Measurements from ENCODE around the gene RPS19BP1.

Gene RPS19BP1

DNA sequence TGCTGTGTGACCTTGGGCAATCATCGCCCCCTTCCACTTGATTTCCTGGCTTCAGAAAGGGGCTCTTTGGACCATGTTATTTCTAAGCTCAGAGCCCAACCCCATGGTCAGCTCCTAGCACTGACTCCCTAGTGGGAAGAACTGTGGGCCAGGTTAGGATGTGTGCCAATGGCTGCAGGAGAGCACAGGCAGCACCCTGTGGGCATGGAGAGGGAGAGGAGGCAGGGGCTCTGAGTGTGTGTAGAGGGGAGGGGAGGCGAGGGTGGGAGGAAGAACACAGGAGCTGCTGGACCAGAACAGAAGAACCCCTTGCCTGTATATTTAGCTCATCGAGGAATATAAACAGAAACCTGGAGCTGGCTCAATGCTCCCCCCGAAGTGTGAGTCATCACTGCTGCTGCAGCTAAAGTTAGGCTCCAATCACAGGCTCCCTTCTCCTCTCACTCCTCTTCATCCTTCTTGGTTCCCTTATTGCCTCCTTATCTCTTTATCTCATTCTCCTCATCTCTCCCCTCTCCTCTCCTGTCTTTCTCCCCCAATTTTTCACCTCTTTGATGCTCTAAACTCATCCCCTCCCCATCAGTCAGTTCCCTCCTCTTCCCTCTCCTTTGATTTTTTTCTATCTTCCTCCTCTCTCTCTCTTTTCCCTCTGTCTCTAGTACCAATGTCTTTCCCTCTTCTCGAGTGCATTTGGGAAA lies 14.5 kb upstream of the RPS19BP1 start:
- no peaks in the 10 kb centered on the region for H3K36me3 ChIP-seq (ENCODE audit: insufficient read depth, low read length)
- no peaks in the 10 kb centered on the region for H3K9me3 ChIP-seq (ENCODE audit: control insufficient read depth, insufficient read depth, low read length)
- no peaks in the 10 kb centered on the region for H3K4me1 ChIP-seq (ENCODE audit: insufficient read depth, low read length)
- H3K9ac ChIP-seq (ENCODE audit: low read depth, low read length): no peak overlapping the region

DNA sequence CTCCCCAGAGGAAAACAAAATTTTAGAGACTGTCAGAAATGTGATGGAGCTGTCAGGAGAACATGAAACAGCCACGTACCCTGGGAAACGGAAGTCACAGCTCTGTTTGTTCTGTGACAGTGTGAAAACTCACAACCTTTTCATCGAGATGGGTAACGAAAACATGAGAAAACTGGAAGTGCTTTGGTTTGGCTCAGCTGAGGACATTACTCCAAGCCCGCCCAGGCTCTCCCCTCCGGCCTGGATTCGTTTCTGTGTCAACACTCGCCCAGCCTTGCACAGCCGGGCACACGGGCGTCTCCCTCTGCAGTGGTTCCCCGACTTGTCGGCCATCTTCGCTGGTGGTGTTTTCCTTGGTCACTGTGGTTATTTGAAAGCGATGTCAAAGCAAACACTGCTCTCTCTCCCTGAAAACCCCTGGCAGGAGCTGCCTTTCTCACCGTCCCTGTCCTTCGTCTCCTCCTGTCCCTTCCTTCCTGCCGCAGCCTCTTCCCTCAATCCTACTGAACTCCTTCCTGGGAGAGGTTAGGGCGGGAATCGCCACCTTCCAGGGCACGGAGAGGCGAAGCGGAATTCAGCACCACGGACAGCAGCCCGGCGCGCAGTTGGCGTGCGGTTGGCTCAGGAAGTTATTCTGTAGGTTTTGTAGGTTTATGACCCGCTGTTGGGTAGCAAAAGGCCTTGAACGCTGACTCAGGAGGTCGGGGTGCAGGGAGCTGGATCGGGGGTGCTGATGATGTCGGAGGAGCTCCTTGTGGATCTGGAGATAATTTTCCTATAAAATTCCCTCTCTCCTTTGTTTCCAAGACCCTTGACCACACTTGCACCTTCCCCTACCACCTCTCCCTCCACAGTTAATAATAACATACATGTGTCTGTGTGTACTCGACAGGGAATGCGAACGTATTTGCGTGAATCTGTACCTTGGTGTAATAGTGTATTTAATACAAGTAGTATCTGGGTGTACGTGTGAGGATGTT lies 13.1 kb upstream of the RPS19BP1 start:
- no peaks in the 10 kb centered on the region for H3K9me3 ChIP-seq (ENCODE audit: control insufficient read depth, insufficient read depth, low read length)
- H3K36me3 ChIP-seq (ENCODE audit: insufficient read depth, low read length): no peaks in the 10 kb centered on the region
- H3K9ac ChIP-seq (ENCODE audit: low read depth, low read length): no peak overlapping the region
- no peaks in the 10 kb centered on the region for H3K4me1 ChIP-seq (ENCODE audit: insufficient read depth, low read length)

DNA sequence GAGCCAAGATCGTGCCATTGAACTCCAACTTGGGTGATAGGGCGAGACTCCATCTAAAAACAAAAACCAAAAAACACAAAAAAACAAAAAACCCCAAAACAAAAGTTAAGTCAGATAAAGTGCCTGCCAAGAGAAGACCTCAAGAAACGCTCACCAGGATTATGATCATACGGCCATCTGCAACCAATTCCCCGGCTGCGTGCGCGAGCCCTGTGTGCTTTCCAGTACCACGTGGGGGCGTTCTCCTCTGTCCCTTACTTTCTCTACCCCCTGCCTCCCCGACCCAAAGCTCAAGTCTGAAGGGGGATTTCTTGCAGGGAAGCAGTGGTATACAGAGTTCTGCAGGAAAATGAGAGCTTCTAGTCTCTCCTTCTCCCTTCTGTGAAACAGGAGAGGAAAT lies 10.5 kb upstream of the RPS19BP1 start:
- Histone ChIP-seq H3K9me3 (ENCODE audit: control insufficient read depth, insufficient read depth, low read length) (no peaks in the 10 kb centered on the region), H3K9ac (ENCODE audit: low read depth, low read length) (no peak overlapping the region), H3K4me1 (ENCODE audit: insufficient read depth, low read length) (no peaks in the 10 kb centered on the region), H3K36me3 (ENCODE audit: insufficient read depth, low read length) (no peaks in the 10 kb centered on the region)

DNA sequence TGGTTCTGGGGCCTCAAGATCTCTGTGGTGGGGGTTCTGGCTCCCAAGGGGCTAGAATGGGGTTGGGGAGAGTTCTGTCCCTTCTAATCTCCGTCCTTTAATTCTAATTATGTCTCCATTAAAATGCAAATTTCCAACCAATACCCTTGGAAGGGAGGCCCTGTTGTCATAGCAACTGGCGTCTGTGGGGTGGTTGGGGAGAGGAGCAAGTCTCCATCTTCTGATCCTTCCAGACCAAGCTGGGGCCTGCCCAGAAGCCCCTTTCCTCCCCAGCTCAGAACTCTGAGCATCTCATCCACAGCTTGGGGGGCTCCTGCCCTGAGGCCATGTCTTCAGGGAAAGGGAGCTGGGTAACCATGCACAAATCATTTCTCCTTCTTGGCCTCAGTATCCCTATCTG lies 5.4 kb upstream of the RPS19BP1 start:
- H3K9me3 ChIP-seq (ENCODE audit: control insufficient read depth, insufficient read depth, low read length): no peaks in the 10 kb centered on the region
- no peaks in the 10 kb centered on the region for H3K36me3 ChIP-seq (ENCODE audit: insufficient read depth, low read length)
- peaks cover 3% of the 10 kb centered on the region; the same call in 1 of the 2 replicates for H3K4me1 ChIP-seq (ENCODE audit: insufficient read depth, low read length)
- H3K9ac ChIP-seq (ENCODE audit: low read depth, low read length): no peak overlapping the region

DNA sequence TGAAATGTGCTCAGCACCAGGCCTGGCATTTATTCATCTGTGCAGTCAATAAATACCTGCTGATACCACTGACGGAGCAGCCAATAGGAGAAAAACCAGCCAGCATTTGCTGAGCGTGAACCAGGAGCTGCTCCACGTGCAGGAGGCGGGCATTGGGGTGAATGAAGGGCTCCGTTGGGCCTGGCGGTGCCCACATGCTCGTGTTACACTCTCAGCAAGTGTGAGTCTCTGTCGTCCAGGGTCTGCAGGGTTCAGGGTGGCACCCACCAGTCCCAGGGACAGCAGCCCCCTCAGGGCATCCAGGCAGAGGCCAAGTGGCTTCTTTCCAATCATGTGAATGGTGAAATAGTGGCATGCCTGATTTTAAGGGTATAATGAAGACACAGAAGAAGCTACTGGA lies 4.2 kb upstream of the RPS19BP1 start:
- Histone ChIP-seq H3K36me3 (ENCODE audit: insufficient read depth, low read length) (no peaks in the 10 kb centered on the region), H3K9me3 (ENCODE audit: control insufficient read depth, insufficient read depth, low read length) (no peaks in the 10 kb centered on the region), H3K9ac (ENCODE audit: low read depth, low read length) (no peak overlapping the region), H3K4me1 (ENCODE audit: insufficient read depth, low read length) (peaks cover 3% of the 10 kb centered on the region; the same call in 1 of the 2 replicates)

DNA sequence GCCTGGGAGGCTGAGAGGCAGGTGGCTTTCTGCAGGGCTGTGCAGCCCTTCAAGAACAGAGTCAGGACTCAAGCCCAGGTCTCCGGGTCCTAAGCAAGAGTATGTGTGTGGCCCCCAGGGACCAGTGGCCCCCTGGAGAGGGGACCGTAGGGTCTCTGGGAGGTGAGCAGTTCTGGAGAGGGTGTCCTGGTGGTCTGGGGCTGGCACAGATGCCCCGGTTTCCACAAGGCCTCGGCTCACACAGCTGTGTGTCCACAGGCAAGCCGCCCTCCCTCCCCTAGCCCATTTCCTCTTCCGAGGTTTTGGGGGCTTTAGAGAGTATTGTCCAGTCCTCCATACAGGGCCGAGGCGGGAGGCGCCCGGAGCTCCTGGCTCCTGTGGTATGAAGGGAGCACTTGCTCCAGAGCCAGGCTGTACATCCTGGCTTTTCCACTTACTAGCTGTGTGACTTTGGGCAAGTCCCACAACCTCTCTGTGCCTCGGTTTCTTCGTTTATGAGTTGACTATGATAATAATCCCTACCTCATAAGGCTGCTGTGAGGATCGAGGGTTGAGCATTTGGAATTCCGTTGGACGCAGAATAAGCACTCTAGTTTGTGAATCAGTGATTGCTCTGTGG lies 3.4 kb upstream of the RPS19BP1 start:
- Histone ChIP-seq H3K9ac (ENCODE audit: low read depth, low read length) (no peak overlapping the region), H3K36me3 (ENCODE audit: insufficient read depth, low read length) (no peaks in the 10 kb centered on the region), H3K9me3 (ENCODE audit: control insufficient read depth, insufficient read depth, low read length) (no peaks in the 10 kb centered on the region), H3K4me1 (ENCODE audit: insufficient read depth, low read length) (peaks cover 9% of the 10 kb centered on the region; the same call in 1 of the 2 replicates)

DNA sequence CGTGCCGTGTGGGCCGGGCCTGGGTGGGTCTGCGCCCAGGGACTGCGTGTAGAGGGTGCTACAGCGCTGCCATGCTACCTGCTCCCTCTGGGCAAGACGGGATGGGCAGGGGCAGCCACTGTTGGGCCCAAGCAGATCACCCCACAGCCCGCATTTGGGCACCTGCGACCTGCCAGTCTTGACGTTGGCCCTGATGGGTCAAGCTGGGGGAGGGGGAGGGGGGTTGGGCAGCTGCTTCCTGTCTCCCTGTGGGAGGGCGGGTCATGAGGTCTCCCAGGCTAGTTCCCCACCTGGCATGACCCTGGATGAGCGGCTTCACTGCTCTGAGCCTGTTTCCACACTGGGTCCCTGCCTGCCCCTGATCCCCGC lies 2.8 kb upstream of the RPS19BP1 start:
- H3K36me3 ChIP-seq (ENCODE audit: insufficient read depth, low read length): no peaks in the 10 kb centered on the region
- peaks cover 11% of the 10 kb centered on the region; the same call in 1 of the 2 replicates for H3K4me1 ChIP-seq (ENCODE audit: insufficient read depth, low read length)
- H3K9ac ChIP-seq (ENCODE audit: low read depth, low read length): peak overlapping the region; percentile 2; the same call in 1 of the 2 replicates
- no peaks in the 10 kb centered on the region for H3K9me3 ChIP-seq (ENCODE audit: control insufficient read depth, insufficient read depth, low read length)

DNA sequence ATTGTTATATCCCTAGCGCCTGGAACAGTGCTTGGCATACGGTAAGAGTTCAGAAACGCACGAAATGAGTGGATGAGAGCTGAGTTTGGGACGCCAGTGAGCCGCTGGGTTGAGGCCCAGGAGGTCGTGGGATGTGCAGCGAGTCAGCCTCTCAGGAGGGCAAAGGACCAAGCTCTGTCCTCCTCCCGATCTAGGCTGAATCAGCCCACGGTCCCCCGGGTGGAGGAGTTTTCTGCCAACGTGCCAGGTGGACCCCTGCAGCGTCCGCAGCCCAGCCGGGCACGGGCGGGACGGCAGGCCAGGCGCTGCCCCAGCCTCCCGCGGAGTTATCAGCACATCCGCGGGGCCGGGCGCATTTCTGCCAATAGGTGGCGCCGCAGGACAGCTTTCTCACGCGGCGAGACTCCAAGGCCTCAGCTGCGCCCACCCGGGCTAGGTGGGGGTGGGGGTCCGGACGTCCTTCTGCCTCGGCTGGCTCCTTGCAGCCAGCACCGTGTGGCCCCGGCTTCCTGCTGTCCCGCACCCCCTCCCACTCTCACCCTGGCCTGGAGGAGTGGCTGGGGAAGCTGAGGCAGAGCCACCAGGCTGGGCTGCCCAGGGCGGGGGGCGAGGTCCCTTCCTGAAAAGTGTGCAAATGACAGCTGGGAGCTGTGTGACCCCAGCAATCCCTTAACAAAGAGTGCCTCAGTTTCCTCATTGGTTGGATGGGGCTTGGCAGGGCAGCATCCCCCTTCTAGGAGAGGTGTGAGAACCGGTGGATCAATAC lies 2.2 kb upstream of the RPS19BP1 start:
- no peaks in the 10 kb centered on the region for H3K9me3 ChIP-seq (ENCODE audit: control insufficient read depth, insufficient read depth, low read length)
- H3K4me1 ChIP-seq (ENCODE audit: insufficient read depth, low read length): peaks cover 11% of the 10 kb centered on the region; the same call in 1 of the 2 replicates
- H3K36me3 ChIP-seq (ENCODE audit: insufficient read depth, low read length): no peaks in the 10 kb centered on the region
- H3K9ac ChIP-seq (ENCODE audit: low read depth, low read length): peak overlapping the region; percentile 2; the same call in 1 of the 2 replicates

DNA sequence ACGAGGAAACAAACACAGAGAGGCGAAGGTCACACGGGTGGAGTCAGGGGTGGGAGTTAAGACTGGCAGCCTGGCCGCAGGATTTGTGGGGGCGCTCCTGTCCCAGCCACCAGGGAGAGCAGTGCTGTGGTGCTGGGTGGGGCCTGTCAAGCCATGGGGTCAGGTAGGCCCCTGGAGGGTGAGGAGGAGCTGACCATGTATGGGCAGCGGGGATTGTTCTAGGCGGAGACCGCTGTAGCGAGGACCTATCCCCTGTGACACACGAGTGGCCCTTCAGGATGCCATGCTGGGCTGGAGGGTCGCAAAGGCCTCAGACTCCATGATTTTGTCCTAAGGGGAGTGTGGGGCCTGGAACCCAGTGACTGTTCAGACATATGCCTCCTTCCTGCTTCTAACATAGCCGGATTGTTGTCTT lies 1.6 kb upstream of the RPS19BP1 start:
- Histone ChIP-seq H3K36me3 (ENCODE audit: insufficient read depth, low read length) (no peaks in the 10 kb centered on the region), H3K9me3 (ENCODE audit: control insufficient read depth, insufficient read depth, low read length) (no peaks in the 10 kb centered on the region), H3K4me1 (ENCODE audit: insufficient read depth, low read length) (peaks cover 14% of the 10 kb centered on the region; the same call in 1 of the 2 replicates), H3K9ac (ENCODE audit: low read depth, low read length) (no peak overlapping the region)

DNA sequence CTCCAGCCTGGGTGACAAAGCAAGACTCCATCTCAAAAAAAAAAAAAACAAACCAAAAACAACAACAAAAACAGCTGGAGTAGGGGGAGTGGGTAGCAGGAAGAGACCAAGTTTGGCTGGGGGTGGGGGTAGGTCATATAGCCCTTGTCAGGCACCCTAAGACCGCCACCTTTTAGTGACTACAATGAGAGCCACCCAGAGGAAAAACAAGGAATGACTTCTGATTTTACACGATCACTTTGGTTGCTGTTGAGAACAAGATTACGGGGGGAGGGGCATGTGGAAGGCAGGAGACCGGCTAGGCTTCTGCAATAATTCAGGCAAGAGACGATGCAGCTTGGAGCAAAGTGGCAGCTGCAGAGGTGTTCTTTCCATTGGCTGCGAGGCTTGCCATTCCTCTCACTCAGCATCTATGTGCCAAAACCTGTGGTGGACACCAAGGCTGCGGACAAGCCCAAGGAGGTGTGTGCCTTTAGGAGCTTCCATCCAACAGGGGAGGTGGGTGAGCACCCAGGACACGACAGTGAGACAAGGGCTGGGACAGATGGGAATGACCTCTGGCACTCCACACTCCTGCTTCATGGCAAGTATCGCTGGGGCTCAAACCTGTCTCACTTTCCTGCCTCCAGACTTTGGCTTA lies 1.7 kb downstream of the RPS19BP1 start:
- H3K9me3 ChIP-seq (ENCODE audit: control insufficient read depth, insufficient read depth, low read length): no peaks in the 10 kb centered on the region
- peaks cover 26% of the 10 kb centered on the region; the same call in 1 of the 2 replicates for H3K4me1 ChIP-seq (ENCODE audit: insufficient read depth, low read length)
- H3K9ac ChIP-seq (ENCODE audit: low read depth, low read length): no peak overlapping the region
- H3K36me3 ChIP-seq (ENCODE audit: insufficient read depth, low read length): no peaks in the 10 kb centered on the region

DNA sequence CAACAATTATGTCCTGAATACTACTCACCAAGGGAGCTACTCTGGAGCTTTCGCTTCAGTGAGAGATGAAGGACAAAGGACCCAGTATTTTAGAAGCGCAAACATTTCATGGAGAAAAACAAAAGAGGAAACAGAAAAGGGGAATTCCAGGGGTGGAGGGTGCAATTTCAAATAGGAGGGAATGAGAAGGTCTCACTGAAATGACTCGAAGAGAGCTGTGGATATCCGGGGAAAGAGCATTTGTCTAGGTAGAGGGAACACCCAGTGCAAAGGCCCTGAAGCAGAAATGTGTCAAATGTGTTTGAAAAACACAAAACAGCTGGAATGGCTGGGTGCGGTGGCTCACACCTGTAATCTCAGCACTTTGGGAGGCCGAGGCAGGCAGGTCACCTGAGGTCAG lies 2.4 kb downstream of the RPS19BP1 start:
- H3K9me3 ChIP-seq (ENCODE audit: control insufficient read depth, insufficient read depth, low read length): no peaks in the 10 kb centered on the region
- H3K36me3 ChIP-seq (ENCODE audit: insufficient read depth, low read length): no peaks in the 10 kb centered on the region
- no peak overlapping the region for H3K9ac ChIP-seq (ENCODE audit: low read depth, low read length)
- H3K4me1 ChIP-seq (ENCODE audit: insufficient read depth, low read length): peaks cover 26% of the 10 kb centered on the region; the same call in 1 of the 2 replicates

DNA sequence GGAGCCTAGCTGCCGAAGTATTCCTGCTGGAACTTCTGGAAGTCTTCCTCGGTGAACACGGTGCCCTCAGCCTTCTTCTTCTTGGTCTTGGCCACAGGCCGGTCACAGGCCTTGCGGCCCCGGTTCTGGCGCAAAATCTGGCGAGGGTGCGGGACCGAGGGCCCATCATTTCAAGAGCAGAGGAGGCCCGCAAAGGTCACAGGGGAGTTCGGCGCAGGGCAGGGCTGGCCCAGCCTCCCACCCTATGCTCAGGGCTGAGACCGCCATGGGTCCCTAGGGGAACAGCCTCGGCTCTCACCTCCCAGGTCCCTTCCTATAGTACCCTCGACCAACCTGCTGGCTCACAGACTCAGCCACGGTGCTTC lies 3.1 kb downstream of the RPS19BP1 start:
- Histone ChIP-seq H3K4me1 (ENCODE audit: insufficient read depth, low read length) (peaks cover 26% of the 10 kb centered on the region; the same call in 1 of the 2 replicates), H3K9ac (ENCODE audit: low read depth, low read length) (no peak overlapping the region), H3K36me3 (ENCODE audit: insufficient read depth, low read length) (no peaks in the 10 kb centered on the region), H3K9me3 (ENCODE audit: control insufficient read depth, insufficient read depth, low read length) (no peaks in the 10 kb centered on the region)

DNA sequence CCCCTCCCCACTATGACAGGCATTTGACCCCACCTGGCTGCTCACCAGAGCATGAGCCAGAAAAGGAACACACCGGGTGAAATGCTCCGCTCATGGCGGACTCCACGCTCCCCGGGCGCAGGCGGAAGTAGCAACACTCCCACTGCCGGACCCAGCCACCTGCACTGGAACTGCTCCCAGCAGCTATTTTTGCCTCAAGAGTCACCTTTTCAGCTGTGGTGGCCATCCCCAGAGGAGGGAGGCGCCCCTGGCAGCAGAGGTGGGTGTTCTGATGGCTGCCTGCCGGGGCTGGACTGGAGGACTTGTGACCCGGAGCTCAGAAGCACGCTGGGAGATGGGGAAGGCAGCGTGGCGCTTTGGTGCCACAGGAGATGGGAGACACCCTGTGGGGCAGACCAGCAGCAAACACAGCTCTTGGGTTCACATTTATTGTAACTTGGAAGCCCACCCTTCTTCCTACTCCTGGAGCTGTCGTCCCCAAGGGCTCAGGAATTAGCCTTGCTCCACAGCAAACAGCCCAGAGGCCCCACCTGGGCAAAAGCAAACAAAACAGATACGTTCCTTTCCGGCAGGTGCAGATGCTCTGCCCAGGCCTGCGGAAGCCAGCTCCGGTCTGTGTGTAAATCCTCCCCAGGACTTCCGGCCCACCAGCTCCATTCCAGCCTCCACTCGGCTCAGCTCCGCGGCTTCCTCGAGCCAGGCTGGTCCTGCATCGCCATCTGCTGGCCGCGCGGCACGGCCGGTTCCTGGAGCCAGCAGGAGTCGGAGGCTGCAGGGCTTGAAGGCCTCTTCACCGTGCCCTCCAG lies 3.7 kb downstream of the RPS19BP1 start:
- peaks cover 23% of the 10 kb centered on the region; the same call in 1 of the 2 replicates for H3K4me1 ChIP-seq (ENCODE audit: insufficient read depth, low read length)
- no peaks in the 10 kb centered on the region for H3K9me3 ChIP-seq (ENCODE audit: control insufficient read depth, insufficient read depth, low read length)
- H3K9ac ChIP-seq (ENCODE audit: low read depth, low read length): no peak overlapping the region
- H3K36me3 ChIP-seq (ENCODE audit: insufficient read depth, low read length): peaks cover 6% of the 10 kb centered on the region; the same call in 1 of the 2 replicates
